Bronchial epithelial cell (primary cell): ENCODE results near the gene GRM2. TPM values are rescaled to one million over a fixed set of nuclear protein-coding genes. Genes with fewer than 3 reads are reported as not detected.

Source experiments
- DNase-seq: peaks from one replicate; pipeline ENCODE4 v3.0.0-alpha.2; 2010; ENCODE audit warnings: low read depth
- FAIRE-seq: peaks from 2 replicates; lab custom pipeline; 2011; peaks lifted over from hg19 to GRCh38; lab: Jason Lieb, UNC
- H3K27me3 ChIP-seq: 2 replicates; pipeline ENCODE4 v1.5.1; 2011; ENCODE audit warnings: low read length; ENCODE audit not compliant: control insufficient read depth, insufficient read depth
- H3K36me3 ChIP-seq: 2 replicates; pipeline ENCODE4 v1.5.1; 2011; ENCODE audit warnings: low read length; ENCODE audit not compliant: control insufficient read depth, insufficient read depth
- H3K4me3 ChIP-seq: 2 replicates; pipeline ENCODE4 v1.5.1; 2011; ENCODE audit warnings: mild to moderate bottlenecking, low read depth, low read length, control low read depth
- total RNA-seq: library from RNA; depleted of rRNA; stranded (reverse); fragments of >200 nt; gene quantifications from 2 replicates; pipeline ENCODE4 v1.2.1, GENCODE V29; 2014
- TF ChIP-seq, protein P1 (sequence below): IDR thresholded peaks from 2 replicates; pipeline ENCODE4 v1.5.1; 2011; ENCODE audit warnings: mild to moderate bottlenecking, moderate library complexity, low read length, control low read depth, inconsistent platforms; ENCODE audit not compliant: insufficient read depth, severe bottlenecking

Gene GRM2
- total RNA-seq, 1 donor from 2014 or later, result under 0.01 TPM

DNA sequence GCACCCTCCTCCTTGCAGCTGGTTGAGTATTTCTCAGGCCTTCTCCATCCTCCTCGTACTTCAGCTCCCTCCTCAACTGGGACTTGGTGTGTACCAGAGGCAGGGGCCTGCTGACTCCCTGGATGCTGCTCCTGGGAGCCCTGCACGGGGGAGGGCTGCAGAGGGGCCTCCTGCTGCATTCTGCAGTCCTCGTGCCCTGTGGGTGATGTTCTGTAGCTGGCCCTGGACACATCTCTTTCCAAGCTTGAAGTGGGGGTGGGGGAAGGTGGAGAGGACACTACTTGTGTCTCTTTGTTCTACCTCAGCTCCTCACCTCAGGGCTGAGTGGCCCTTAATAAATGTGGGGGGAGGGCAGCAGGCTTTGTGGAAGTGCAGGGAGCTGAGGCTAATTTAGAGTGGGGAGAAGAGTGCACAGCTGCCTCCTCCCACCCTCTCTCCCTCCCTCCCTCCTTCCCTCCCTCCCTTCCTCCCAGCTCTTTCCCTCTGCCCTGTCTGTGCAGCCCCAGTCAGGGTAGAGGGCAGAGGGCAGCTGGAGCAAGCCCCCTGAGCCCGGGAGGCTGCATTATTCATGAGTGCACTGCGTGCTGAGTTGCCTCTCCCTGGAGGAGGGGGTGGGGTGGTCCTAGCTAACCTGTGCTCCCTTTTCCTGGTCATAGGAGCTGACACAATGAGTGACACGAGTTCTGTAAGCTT, 3.7 kb upstream of the GRM2 start:
- TF ChIP-seq, protein P1, sequence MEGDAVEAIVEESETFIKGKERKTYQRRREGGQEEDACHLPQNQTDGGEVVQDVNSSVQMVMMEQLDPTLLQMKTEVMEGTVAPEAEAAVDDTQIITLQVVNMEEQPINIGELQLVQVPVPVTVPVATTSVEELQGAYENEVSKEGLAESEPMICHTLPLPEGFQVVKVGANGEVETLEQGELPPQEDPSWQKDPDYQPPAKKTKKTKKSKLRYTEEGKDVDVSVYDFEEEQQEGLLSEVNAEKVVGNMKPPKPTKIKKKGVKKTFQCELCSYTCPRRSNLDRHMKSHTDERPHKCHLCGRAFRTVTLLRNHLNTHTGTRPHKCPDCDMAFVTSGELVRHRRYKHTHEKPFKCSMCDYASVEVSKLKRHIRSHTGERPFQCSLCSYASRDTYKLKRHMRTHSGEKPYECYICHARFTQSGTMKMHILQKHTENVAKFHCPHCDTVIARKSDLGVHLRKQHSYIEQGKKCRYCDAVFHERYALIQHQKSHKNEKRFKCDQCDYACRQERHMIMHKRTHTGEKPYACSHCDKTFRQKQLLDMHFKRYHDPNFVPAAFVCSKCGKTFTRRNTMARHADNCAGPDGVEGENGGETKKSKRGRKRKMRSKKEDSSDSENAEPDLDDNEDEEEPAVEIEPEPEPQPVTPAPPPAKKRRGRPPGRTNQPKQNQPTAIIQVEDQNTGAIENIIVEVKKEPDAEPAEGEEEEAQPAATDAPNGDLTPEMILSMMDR, result no peak
- Histone ChIP-seq H3K4me3 (no peak overlapping the region), H3K27me3 (peaks cover 11% of the 10 kb centered on the region), H3K36me3 (peaks cover 14% of the 10 kb centered on the region)
- FAIRE-seq, result no peak
- DNase-seq, result no peak

DNA sequence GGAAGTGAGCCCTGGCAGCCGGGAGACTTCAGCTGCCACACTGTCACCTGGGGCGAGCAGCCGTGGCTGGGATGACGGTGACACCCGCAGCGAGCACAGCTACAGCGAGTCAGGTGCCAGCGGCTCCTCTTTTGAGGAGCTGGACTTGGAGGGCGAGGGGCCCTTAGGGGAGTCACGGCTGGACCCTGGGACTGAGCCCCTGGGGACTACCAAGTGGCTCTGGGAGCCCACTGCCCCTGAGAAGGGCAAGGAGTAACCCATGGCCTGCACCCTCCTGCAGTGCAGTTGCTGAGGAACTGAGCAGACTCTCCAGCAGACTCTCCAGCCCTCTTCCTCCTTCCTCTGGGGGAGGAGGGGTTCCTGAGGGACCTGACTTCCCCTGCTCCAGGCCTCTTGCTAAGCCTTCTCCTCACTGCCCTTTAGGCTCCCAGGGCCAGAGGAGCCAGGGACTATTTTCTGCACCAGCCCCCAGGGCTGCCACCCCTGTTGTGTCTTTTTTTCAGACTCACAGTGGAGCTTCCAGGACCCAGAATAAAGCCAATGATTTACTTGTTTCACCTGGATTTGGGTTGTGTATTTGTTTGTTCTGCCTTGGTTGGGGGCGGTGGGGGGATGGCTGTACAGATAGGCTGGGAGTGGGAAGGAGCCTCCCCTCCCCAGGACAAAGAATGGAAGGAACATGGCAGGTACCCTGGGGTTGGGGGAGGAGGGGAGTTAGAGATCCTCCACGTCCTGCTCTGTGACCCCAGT, 2.9 kb upstream of the GRM2 start:
- TF ChIP-seq, protein P1, result no peak
- DNase-seq, result no peak
- Histone ChIP-seq H3K4me3 (no peak overlapping the region), H3K36me3 (peaks cover 12% of the 10 kb centered on the region), H3K27me3 (peaks cover 16% of the 10 kb centered on the region)
- no peak for FAIRE-seq

DNA sequence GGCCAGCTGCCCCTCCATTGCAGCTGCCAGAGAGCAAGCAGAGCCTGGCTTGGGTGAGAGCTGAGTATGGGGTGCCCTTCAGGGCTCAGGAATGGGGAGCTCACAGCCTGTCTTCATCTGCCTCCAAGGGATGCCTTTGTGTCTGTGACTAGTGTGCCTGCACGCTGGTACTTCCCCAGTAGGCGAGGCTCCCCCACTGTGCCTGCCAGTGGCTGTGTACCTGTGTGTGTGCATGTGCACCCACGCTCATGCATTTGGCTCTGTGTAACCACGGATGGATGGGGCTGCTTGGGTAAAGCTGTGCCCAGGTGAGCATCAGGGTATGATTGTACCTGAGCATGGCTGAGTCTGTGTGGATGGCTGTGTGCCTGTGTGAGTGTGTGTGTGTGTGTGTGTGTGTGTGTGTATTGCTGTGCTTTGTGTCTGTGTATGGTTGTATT, 2.3 kb upstream of the GRM2 start:
- FAIRE-seq (no peak), DNase-seq (no peak)
- no peak overlapping the region for H3K4me3 ChIP-seq
- peaks cover 16% of the 10 kb centered on the region for H3K27me3 ChIP-seq
- TF ChIP-seq, protein P1, result no peak
- H3K36me3 ChIP-seq, result peaks cover 7% of the 10 kb centered on the region

DNA sequence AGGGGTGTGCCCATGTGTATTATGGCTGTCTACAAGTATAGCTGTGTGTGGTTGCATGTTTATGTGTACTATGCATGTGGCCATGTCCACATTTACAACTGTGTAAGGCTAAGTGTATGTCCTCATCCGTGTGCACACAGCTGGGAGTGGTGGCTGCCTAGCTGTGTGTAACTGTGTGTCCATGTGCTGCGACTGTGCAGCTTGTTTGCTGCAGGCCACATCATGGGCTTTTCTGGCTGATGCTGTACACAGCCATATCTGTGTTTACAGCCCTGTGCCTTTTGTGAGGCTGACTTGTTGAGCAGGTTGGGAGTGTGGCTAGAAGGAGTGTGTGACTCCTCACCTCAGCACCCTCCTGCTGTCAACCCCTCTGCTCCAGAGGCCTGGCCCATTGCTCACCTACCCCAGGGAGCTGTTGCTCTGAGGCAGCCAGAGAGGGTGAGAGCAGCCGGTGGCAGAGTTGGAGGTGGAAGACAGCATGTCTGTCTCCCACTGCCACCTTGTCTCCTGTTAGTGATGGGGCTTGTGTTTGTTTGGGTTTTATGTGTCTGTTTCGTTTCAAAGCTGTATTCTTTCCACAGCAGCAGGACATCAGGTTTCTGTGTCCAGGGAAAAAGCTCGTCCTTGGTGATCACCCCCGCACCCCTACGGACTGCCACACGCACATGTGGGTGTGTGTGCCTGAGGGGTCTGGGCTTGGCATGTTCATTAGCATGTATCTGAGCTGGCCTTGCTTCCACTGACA, 1.4 kb upstream of the GRM2 start:
- FAIRE-seq (peak; percentile 93), DNase-seq (no peak)
- H3K27me3 ChIP-seq, result peaks cover 16% of the 10 kb centered on the region

DNA sequence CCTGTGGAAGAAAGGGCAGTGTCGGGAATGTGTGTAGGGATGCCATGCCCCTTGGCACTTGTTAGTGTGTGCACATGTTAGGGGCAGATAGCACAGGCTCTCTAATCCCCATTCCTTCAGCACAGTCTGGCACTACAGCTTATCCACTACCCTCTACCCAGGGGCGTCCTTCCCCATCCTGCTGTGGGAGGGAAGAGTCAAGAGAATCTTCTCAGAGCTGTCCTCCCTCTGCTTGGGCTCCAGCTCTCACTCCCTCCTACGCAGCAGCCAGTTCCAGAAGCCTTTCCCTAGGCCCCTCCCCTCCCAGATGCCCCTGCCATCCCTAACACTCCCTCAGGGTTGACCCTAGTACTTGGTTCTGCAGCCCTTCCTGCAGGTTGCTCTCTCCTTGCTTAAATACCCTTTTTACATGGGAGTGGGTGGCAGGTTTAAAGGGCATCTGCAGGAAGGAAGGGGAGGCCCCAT, 815 bp upstream of the GRM2 start:
- peaks cover 16% of the 10 kb centered on the region for H3K27me3 ChIP-seq
- FAIRE-seq (no peak), DNase-seq (no peak)
- peaks cover 3% of the 10 kb centered on the region for H3K36me3 ChIP-seq
- H3K4me3 ChIP-seq, result no peak overlapping the region
- TF ChIP-seq, protein P1, result no peak

More for the DNA sequence above, 1.4 kb upstream of the GRM2 start:
- Histone ChIP-seq H3K36me3 (peaks cover 3% of the 10 kb centered on the region), H3K4me3 (no peak overlapping the region)
- TF ChIP-seq, protein P1, result no peak
